Type B pancreatic cell (in vitro differentiated cells): Measurements from ENCODE around the gene LMOD1. TPM values are rescaled to one million over a fixed set of nuclear protein-coding genes. Genes with fewer than 3 reads are reported as not detected.

Source experiments
- DNase-seq: peaks from one replicate; pipeline ENCODE4 v3.0.0; 2021; ENCODE audit warnings: mixed read lengths; ENCODE audit not compliant: unreplicated experiment; ENCODE audit errors: extremely low spot score
- H3K27ac Mint-ChIP-seq: 2 replicates; pipeline ENCODE4 v1.8.0; 2021; ENCODE audit warnings: mild to moderate bottlenecking, mixed read lengths
- H3K27me3 Mint-ChIP-seq: 2 replicates; pipeline ENCODE4 v1.8.0; 2021; ENCODE audit warnings: mixed read lengths
- H3K36me3 Mint-ChIP-seq: 2 replicates; pipeline ENCODE4 v1.8.0; 2021; ENCODE audit warnings: mixed read lengths
- H3K4me1 Mint-ChIP-seq: one replicate; pipeline ENCODE4 v1.8.0; 2021; ENCODE audit warnings: mixed read lengths; ENCODE audit not compliant: unreplicated experiment
- H3K4me3 Mint-ChIP-seq: 2 replicates; pipeline ENCODE4 v1.8.0; 2021; ENCODE audit warnings: mild to moderate bottlenecking, mixed read lengths
- H3K9me3 Mint-ChIP-seq: 2 replicates; pipeline ENCODE4 v1.8.0; 2021; ENCODE audit warnings: mixed read lengths
- CTCF ChIP-seq: fragments of 200-600 bp; sonication (generic); conservative IDR thresholded peaks from 2 replicates; pipeline ENCODE4 v1.5.0; 2021; ENCODE audit warnings: antibody characterized with exemption, mild to moderate bottlenecking
- total RNA-seq: library from RNA; stranded (reverse); gene quantifications from 2 replicates; pipeline ENCODE4 v1.2.1, GENCODE V29; 2021; ENCODE audit warnings: low replicate concordance

The LMOD1 gene
- total RNA-seq, 1 donor from 2014 or later, result 3.7 TPM

DNA sequence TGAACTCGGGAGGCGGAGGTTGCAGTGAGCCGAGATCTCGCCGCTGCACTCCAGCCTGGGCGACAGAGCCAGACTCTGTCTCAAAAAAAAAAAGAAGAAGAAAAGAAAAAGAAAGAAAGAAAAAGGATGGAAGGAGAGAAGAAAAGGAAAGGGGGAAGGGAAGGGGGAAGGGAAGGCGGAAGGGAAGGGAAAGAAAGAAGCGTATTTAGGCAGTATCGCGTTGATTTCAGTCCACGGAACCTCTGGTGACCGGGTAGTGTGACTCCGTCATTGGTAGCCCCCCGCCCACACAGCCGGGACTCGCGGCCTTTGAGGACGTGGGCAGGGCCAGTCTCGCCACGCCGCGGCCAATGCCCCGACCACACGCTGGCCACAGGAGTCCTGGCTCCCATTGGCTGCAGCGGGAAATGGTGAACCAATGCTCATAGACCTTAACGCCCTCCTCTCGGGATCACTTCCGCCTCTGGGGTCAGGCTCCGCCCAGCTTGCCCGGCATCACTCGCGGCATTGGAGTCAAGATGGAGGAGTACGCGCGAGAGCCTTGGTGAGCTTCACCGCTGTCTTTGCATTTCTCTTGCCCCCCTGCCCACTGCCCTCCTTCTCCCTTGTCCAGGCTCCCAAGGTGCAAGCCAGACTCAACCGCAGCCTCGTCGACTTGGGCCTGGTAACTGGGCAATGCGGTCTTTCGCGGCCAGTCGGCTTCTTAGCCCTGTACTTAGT lies 8.8 kb upstream of the LMOD1 start, which contains the start of gene TIMM17A:
TSS of gene TIMM17A (plus strand) at position 495 of the 720 bp plus-strand sequence. CDS start at position 519, 24 bp downstream.
- Mint-ChIP-seq H3K9me3 (no peaks in the 10 kb centered on the region), H3K27ac (peak within 1 kb of the TSS; percentile 93), H3K27me3 (no peaks in the 10 kb centered on the region), H3K4me3 (peak within 1 kb of the TSS; percentile 93), H3K4me1 (peaks cover 5% of the 10 kb centered on the region), H3K36me3 (peaks cover 17% of the 10 kb centered on the region)
- peak; percentile 94 for DNase-seq
- TF ChIP-seq CTCF, result no peak

DNA sequence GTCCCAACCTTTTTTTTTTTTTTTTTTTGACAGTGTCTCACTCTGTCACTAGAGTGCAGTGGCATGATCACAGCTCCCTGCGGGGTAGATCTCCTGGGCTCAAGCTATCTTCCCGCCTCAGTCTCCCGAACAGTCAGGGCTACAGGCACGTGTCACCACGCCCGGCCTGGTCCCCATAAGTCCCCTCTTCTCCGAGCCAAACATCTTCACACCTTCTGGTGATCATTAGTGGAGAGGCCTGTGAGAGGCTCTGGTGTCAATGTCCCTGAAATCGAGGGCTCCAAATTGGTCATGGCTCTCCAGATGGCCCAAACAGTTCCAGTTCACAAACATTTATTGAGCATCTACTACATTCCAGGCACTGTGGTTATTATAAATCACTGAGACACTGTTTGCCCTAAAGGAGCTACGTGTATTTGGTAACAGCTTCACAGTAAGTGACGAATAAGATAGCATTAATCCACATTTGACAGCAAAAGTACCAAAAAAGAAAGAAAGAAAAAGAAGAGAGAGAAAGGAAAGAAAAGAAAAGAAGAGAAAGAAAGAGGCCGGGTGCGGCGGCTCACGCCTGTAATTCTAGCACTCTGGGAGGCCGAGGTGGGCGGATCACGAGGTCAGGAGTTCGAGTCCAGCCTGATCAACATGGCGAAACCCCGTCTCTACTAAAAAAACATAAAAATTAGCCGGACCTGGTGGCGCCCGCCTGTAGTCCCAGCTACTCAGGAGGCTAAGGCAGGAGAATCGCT lies 8.1 kb upstream of the LMOD1 start:
- H3K27ac Mint-ChIP-seq, result peak overlapping the region; percentile 93
- DNase-seq, result no peak
- H3K9me3 Mint-ChIP-seq, result no peaks in the 10 kb centered on the region

GRCh38 chr1:201949491-201949890 lies 3.1 kb upstream of the LMOD1 start:
- H3K4me3 Mint-ChIP-seq, result no peak overlapping the region
- peaks cover 27% of the 10 kb centered on the region for H3K4me1 Mint-ChIP-seq
- no peak for DNase-seq
- H3K27me3 Mint-ChIP-seq, result peaks cover 32% of the 10 kb centered on the region
- no peak for TF ChIP-seq CTCF
- no peaks in the 10 kb centered on the region for H3K9me3 Mint-ChIP-seq
- peaks cover 2% of the 10 kb centered on the region for H3K36me3 Mint-ChIP-seq
- no peak overlapping the region for H3K27ac Mint-ChIP-seq

More for the DNA sequence above, 8.1 kb upstream of the LMOD1 start:
- H3K4me3 Mint-ChIP-seq, result peak overlapping the region; percentile 93
- H3K36me3 Mint-ChIP-seq, result peaks cover 17% of the 10 kb centered on the region
- no peaks in the 10 kb centered on the region for H3K27me3 Mint-ChIP-seq
- no peak for TF ChIP-seq CTCF
- peaks cover 5% of the 10 kb centered on the region for H3K4me1 Mint-ChIP-seq

- DNase-seq, result no peak
- Mint-ChIP-seq H3K36me3 (no peaks in the 10 kb centered on the region), H3K27ac (peak overlapping the region; percentile 53), H3K4me1 (peaks cover 34% of the 10 kb centered on the region), H3K9me3 (no peaks in the 10 kb centered on the region), H3K4me3 (peak overlapping the region; percentile 84), H3K27me3 (peaks cover 32% of the 10 kb centered on the region)
- TF ChIP-seq CTCF, result peak; percentile 25
These were observed 1.3 kb upstream of the LMOD1 start for GRCh38 chr1:201947697-201948008.

DNA sequence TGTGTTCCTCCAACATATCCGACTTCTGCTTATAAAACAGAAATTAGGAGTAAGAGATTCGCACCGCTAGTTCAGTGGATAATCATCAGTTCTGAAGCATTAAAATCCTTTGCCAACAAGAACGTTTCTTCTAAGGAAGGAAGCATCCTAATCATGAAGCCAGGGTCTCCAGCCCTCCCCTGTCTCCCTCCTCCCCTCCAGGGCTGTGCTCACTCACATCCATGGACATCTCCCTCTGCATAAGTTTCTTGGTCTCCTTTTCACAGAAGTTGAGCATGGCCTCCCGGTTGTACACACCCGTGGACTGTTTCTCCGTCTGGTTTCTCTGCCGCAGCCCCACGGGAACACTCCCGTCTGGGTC lies 505 bp downstream of the LMOD1 start:
- peaks cover 32% of the 10 kb centered on the region for H3K27me3 Mint-ChIP-seq
- no peak for DNase-seq
- H3K36me3 Mint-ChIP-seq, result no peaks in the 10 kb centered on the region
- peaks cover 45% of the 10 kb centered on the region for H3K4me1 Mint-ChIP-seq
- no peaks in the 10 kb centered on the region for H3K9me3 Mint-ChIP-seq
- no peak for TF ChIP-seq CTCF
- peak overlapping the region; percentile 53 for H3K27ac Mint-ChIP-seq
- H3K4me3 Mint-ChIP-seq, result peak overlapping the region; percentile 84
